ENCODE data around the gene MGLL. TPM values are rescaled to one million over a fixed set of nuclear protein-coding genes. Genes with fewer than 3 reads are reported as not detected.

Gene MGLL
- total and polyA plus RNA-seq, 12 donors: 1.9 to 48.1 (median 33.3) TPM

GRCh38 chr3:127772827-127773751, 49.2 kb downstream of the MGLL start:
- Histone ChIP-seq H3K4me3 (no peak overlapping the region), H3K4me1 (replicated peaks in 1 of 2) (peaks cover 13 to 35% of the 10 kb centered on the region in 2 donors), H3K9me3 (replicated peaks in 1 of 3) (peaks cover 0 to 2% (median 0%) of the 10 kb centered on the region in 3 donors), H3K36me3 (replicated peaks in 1 of 2) (no peaks in the 10 kb centered on the region), H3K27me3 (no peaks in the 10 kb centered on the region), H3K27ac (no peak overlapping the region)
- TF ChIP-seq POLR2A (IDR thresholded peaks at IDR 0.05) (no peak), CTCF (IDR thresholded peaks at IDR 0.05) (no peak)
- 92 to 95% (median 93%) methylated on average over 9 to 12 of the region's 12 CpGs for WGBS, 4 donors
- intact Hi-C loops (cut with DNase I): no loop called here
- no peak for DNase-seq

- no peaks in the 10 kb centered on the region for H3K36me3 ChIP-seq (replicated peaks in 1 of 2)
- no peaks in the 10 kb centered on the region for H3K27me3 ChIP-seq
- H3K9me3 ChIP-seq (replicated peaks in 1 of 3): peaks cover 0 to 9% (median 0%) of the 10 kb centered on the region in 3 donors
- intact Hi-C loops (cut with DNase I): no loop called here
- no peak for DNase-seq
- WGBS, 4 donors: 83 to 96% (median 87%) methylated on average over 4 to 5 of the region's 5 CpGs
- TF ChIP-seq CTCF (IDR thresholded peaks at IDR 0.05) (no peak), POLR2A (IDR thresholded peaks at IDR 0.05) (no peak)
- no peak overlapping the region for H3K27ac ChIP-seq
- H3K4me3 ChIP-seq: no peak overlapping the region
- peaks cover 13 to 35% of the 10 kb centered on the region in 2 donors for H3K4me1 ChIP-seq (replicated peaks in 1 of 2)
These were observed 50.0 kb downstream of the MGLL start for GRCh38 chr3:127772273-127772672.

- H3K4me3 ChIP-seq: no peak overlapping the region
- no peak for DNase-seq
- H3K36me3 ChIP-seq (replicated peaks in 1 of 2): no peaks in the 10 kb centered on the region
- H3K27ac ChIP-seq: no peak overlapping the region
- H3K9me3 ChIP-seq (replicated peaks in 1 of 3): peaks cover 0 to 9% (median 0%) of the 10 kb centered on the region in 3 donors
- H3K27me3 ChIP-seq: no peaks in the 10 kb centered on the region
- intact Hi-C loops (cut with DNase I): no loop called here
- peaks cover 13 to 35% of the 10 kb centered on the region in 2 donors for H3K4me1 ChIP-seq (replicated peaks in 1 of 2)
- TF ChIP-seq POLR2A (IDR thresholded peaks at IDR 0.05): no peak
- no peak for TF ChIP-seq CTCF (IDR thresholded peaks at IDR 0.05)
- 84 to 92% (median 88%) methylated on average over 7 of the region's 7 CpGs for WGBS, 4 donors
These were observed 50.6 kb downstream of the MGLL start for GRCh38 chr3:127771746-127772145.

GRCh38 chr3:127770671-127771355, 51.5 kb downstream of the MGLL start:
- WGBS, 4 donors: 61 to 76% (median 66%) methylated on average over 6 of the region's 6 CpGs
- no peaks in the 10 kb centered on the region for H3K36me3 ChIP-seq (replicated peaks in 1 of 2)
- no peak overlapping the region for H3K4me3 ChIP-seq
- H3K9me3 ChIP-seq (replicated peaks in 1 of 3): peaks cover 0 to 9% (median 0%) of the 10 kb centered on the region in 3 donors
- intact Hi-C loops (cut with DNase I): no loop called here
- TF ChIP-seq POLR2A (IDR thresholded peaks at IDR 0.05) (no peak), CTCF (IDR thresholded peaks at IDR 0.05) (no peak)
- H3K27me3 ChIP-seq: no peaks in the 10 kb centered on the region
- peaks cover 10 to 32% of the 10 kb centered on the region in 2 donors for H3K4me1 ChIP-seq (replicated peaks in 1 of 2)
- no peak for DNase-seq
- H3K27ac ChIP-seq: peak overlapping the region in 1 of 5 donors; percentile 67
